DMS53 (cell line): ENCODE data around the gene ZSCAN10.

ENCODE experiments used
- DNase-seq: peaks from one replicate; lab custom pipeline; 2025; lab: John Stamatoyannopoulos, UW

ZSCAN10 gene

DNA sequence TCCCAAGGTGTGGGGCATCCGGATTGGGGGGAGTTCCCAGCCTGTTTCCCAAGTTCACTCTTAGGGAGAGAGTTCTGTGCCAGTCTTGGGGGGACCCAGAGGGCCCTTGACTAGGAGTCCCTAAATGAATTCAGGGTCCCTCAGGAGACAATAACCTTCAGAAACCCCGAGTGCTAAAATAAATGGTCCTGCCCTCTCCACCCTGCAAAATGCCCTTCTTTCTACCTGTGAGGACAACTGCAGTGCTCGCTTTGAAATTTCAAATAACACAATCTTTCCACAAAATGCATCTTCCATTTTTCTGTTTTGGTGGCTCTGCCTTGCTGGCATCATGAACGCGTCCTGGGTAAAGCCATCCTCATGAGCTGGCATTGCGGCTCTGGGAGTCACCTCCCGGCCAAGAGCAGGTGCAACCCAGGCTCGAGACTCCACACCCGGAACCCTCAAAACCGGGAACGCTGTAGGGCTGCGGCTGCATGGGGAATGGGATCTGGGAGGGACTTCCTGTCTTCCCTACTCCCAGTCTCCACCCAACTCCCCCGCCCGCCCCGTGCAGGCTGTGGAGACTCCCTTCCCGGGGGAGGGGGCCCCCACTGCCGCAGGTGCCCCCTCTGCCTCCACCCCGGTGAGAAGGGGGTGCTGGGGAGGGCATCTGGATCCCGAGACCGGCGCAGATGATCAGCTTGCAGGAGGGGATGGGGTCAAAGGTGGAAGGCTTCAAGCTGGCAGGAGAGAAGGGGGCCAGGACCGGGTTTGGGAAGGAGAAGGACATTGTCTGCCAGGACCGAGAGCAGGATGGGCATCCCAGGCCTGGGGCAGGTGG, 13.2 kb upstream of the ZSCAN10 start, which contains the start of gene ZNF205:
Gene ZNF205, plus strand, starts transcription at position 529 of the 823 bp plus-strand sequence. CDS start 845 bp downstream, outside the sequence.
- DNase-seq, result peak; percentile 91

DNA sequence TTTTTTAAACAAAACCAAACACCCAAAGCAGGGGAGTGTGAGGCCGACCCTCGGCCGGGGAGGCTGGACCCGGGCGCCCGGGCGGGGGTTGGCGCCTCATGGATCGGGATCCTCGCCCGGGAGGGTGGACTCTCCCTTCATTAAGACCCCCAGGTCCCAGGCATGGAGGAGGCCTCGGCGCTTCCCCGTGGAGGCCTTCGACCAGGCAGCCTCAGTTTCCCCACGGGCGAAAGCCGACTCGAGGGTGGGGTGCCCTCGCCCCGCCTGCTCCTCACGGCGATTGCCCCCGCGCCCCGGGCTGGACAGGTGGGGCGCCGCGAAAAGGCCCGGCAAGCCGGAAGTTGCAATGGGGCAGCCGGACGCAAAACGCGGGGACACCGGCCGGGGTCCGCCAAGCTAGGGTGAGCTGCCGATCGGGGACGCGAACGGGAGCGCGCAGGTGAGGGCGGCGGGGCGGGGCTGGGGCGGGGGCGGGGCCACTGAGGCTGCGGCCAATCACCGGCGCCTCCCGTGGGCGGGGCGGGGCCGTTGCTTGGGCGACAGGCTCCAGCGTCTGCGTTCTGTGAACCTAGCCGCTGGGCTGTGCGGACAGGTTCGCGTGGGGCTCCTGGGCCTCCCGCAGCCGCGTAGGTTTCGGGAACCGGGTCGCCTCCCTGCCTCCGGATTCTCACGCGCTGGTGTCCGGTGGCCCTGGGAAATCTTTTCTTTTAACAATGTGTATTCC, 7.3 kb upstream of the ZSCAN10 start:
- peak; percentile 96 for DNase-seq

DNA sequence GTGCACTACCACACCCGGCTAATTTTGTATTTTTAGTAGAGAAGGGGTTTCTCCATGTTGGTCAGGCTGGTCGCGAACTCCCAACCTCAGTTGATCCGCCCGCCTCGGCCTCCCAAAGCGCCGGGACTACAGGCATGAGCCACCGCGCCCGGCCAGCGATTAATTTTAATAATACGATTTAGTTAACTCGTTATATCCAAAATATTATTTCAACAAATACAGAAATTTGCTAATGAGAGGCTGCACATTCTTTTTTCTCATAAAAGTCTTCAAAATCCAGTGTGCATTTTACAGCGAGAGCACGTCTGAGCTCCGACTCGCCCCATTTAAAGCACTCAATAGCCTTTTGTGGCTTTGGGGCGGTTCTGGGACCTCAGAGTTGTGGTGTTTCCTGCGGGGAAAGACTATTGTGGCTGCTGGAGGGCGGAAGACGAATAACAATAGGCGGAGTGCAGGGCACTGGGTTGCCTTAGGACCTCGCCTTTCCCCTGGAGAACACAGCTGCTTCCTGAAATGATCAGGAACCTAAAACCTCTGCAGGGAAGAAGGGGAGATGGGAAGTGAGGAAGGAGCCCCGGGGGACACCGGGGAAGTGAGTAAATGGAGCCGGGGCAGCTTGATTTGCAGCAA, 2.9 kb upstream of the ZSCAN10 start:
- no peak for DNase-seq

DNA sequence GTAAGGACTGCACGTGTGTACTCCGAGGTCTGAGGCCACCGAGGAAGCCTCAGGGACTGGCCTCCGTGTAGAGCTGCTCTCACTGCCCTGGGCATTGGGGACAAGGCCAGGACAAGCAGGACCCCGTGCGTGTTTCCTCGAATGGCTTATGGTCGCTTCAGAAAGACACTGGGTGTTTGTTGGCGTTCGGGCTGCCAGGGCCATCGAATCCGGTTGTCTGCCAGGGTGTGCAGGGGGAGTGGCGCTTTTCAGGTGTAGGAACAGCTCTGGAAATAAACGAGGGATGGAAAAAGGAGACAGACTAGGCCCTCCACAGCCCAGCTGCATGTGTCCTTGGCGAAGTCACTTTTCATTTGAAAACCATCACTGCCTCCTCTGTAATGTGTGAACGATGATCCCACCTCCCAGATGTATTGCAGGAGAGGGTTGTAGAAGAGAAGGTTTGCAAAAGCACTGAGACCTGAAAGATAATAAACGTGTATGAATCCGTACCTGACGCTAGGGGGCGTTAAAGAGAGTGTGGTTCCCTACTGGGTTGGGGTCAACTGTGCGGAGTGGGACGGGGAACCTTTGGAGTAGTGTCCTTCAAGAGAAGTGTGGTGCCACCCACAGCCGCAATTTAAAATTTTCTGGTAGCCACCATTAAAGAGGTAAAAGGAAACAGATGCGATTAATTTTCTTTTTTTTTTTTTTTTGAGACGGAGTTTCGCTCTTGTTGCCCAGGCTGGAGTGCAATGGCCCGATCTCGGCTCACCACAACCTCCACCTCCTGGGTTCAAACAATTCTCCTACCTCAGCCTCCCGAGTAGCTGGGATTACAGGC, 2.1 kb upstream of the ZSCAN10 start:
- peak; percentile 74 for DNase-seq

DNA sequence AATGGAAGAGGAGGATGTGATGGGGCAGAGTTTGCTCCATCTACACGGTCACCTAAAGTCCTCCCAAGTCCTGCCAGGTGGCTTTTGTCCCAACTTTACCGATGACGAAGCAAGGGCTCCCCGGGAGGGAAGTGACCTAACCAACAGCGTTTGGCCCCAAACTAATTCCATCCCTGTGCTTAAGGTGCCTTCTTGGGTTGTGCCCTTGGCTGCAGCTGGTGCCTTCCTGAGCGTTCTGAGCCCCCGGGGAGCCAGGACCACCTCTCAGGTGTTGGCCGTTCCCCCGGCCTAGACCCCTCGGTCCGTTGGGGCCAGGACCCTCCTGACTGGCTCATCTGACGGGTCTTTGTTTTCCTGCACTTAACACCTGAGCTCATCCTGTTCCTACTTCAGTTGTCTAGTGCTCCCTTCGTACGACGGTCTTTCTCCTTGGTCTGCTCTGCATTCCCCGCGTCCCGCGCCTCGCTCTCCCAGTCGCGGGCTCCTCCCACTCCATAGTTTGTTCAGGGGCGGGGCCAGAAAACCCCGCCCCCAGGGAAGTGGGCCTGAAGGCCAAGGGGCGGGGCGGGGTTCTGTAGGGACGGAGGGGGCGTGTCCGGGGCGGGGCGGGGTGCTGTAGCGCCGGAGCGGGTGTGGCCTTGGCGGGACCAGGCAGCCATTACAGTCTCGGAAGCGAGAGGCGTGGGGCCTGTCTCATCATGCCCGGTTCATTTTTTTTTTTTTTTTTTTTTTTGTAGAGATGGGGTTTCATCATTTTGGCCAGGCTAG, 822 bp upstream of the ZSCAN10 start:
- DNase-seq, result peak; percentile 96

DNA sequence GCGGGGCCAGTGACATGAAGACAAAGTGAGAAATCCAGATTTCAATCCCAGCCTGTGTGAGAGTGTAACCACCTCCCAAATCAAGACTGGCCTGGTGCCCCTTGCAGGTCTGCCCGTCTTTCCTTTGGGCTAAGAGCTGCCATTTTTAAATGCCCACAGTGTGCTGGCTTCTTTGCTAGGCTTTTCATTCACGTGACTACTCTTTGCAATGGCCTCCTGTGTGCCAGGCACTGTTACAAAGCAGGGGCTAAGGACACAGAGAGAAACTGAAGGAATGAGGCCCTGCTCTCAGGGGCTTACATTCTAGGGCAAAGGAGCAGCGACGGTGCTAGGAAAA, 269 bp upstream of the ZSCAN10 start:
- DNase-seq, result no peak

DNA sequence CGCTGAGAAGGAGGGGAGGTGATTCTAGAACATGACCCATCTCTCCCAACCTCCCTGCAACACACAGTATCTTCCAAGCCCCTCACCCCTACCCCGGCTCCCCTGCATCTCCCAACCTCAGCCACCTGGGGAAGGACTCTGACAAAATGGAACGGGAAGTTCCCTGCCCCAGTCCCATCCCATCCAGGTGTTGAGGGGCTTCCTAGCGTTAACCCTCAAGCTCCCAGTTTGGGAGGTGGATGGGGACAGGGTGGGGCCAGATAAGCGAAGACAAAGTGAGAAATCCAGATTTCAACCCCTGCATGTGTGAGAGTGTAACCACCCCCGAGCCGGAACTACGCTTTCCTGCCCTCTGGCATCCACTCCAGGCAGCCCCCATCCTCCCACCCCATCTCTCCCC, 1.8 kb downstream of the ZSCAN10 start:
- no peak for DNase-seq

DNA sequence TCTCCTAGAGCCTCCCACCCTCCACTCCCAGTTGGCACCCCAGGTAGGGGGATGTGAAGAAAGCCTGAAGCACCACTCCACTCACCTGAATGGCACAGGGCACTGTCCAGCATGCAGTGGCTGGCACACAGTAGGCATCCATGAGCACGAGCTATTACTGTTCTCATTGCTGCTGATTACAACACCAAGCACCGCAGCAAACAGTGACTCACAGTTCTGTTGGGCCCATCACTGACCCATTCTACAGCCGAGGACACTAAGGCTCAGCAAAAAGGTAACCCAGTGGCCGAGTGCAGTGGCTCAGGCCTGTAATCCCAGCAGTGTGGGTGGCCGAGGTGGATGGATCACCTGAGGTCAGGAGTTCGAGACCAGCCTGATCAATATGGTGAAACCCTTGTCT, 2.7 kb downstream of the ZSCAN10 start:
- DNase-seq, result no peak

DNA sequence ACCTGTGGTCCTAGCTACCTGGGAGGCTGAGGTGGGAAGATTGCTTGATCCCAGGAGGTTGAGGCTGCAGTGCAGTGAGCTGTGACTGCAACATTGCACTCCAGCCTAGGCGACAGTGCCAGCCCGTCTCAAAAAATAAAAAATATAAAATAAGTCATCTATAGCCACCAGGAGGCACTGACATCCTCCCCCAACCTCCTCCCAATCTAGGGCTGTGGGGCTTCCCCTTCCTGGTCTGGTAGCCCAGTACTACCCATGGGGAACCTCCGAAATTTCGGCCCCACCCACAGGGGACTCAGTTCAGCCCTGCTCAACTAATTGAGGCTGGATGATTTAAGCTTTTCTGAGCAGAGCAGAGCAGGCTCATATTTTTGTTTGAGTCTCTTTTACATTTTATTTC, 3.2 kb downstream of the ZSCAN10 start:
- DNase-seq, result peak; percentile 33

DNA sequence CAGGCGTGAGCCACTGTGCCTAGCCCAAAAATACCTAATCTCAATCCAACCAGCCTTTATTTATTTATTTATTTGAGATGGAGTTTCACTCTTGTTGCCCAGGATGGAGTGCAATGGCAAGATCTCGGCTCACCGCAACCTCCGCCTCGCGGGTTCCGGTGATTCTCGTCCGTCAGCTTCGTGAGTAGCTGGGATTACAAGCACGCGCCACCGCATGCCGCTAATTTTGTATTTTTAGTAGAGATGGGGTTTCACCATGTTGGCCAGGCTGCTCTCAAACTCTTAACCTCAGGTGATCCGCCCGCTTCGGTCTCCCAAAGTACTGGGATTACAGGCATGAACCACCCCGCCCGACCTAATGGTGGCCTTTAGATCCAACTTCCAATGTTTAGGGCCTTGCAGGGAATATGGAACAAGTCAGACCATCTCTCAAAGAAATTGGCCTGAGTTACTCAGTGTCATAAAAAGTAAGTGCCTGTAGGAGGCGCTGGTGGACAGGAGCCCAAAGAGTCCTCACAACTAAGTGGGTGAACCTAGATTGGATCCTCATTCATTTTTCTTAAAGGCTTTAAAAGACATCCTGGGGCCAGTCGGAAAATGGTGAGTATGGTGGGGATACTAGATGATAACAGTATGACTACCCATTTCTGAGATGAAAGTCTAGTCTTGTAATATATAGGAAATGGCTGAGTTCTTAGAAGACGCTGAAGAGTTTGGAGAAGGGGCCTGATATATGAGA, 4.6 kb downstream of the ZSCAN10 start:
- DNase-seq, result peak; percentile 62

DNA sequence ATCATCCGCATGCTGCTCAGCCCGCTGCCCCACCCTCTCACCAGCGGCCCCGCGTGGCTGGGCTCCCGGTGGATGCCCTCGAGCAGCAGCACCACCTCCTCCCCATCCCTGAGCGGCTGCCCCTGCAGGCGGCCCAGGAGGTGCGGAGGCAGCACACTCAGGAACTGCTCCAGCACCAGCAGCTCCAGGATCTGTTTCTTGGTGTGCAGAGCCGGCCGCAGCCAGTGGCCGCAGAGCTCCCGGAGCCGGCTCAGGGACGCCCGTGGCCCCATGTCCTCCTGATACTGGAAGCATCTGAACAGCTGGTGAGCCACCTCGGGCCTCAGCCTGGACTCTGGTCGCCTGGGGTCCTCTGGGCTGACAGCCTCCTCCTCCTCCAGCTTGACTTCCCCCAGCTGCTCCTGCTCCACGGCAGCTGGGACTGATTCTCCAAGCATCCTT, 6.6 kb downstream of the ZSCAN10 start:
- DNase-seq, result no peak

DNA sequence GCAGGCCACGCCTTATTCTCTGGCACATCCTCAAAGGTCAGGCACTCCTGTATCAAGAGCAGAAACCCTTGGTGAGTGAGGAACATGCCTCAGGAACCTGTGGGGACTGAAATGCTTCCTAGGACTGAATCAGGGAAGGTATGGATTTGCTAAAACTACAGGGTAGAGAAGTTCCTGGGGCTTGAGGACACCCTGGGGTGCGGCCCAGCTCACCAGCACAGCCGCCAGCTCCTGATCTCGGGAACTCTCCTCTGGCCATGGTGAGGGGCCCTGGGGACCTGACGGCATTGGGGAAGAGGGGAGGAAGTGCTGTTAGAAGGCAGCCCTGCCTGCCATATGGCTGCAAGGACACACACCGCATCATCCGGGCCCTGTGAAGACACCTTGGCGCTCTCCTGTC, 7.5 kb downstream of the ZSCAN10 start:
- DNase-seq, result no peak

DNA sequence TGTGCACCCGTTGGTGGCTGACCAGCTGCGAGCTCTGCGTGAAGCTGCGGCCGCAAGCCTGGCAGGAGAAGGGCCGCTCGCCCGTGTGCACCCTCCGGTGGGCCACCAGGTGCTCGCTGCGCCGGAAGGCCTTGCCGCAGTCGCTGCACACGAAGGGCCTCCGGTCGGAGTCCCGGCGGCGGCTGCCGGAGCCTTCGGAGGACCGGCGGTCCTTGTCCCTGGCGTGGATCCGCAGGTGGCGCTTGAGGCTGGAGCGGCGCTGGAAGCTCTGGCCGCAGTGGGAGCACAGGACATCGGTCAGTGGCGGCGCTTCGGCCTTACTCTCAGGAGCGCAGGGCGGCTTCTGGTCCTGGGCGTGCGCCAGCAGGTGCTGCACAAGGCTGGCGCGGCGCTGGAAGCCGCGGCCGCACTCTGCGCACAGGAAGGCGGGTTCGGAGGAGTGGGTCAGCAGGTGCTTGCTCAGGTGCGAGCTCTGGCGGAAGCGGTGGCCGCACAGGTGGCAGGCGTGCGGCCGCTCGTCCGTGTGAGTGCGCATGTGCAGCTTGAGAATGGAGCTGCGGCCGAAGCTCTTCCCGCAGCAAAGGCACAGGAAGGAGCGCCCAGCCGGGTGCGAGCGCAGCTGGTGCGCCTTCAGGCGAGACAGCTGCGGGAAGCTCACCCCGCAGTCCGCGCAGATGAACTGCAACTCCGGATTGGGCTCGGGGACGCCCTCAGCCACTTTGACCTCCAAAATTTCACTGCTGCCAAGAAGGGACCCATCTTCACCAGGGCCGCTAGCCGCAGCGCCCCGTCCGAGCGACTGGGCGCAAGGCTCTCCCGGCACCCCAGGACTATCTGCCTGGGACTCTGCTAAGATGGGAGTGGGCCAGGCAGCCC, 9.1 kb downstream of the ZSCAN10 start:
- DNase-seq, result peak; percentile 95

DNA sequence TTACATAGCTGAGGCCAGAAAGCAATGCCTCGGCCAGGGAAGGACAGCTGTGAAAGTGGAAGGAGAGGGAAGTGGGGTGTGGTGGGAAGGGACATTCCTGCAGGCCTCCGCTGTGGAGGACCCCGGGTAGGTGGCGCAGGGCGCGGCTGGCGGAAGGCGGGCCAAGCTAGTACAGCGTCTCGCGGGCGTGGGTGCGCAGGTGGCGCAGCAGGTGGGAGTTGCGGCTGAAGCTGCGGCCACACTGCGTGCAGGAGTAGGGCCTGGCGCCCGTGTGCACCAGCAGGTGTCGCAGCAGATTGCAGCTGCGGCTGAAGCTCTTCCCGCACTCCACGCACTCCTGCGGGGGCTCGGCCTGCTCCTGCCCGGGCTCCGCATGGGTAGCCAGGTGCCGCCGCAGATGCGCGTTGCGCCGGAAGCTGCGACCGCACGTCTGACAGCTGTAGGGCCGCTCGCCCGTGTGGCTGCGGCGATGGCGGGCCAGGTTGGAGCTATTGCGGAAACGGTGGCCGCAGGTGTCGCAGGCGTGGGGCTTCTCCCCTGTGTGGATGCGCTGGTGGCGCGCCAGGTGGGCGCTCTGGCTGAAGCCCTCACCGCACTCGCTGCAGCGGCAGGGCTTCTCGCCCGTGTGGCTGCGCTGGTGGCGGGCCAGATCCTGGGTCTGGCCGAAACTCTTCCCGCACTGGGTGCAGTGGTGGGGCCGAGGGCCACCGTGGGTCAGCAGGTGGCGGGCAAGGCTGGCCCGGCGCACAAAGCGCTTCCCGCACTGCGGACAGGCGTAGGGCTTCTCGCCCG, 10.0 kb downstream of the ZSCAN10 start:
- DNase-seq, result peak; percentile 52

DNA sequence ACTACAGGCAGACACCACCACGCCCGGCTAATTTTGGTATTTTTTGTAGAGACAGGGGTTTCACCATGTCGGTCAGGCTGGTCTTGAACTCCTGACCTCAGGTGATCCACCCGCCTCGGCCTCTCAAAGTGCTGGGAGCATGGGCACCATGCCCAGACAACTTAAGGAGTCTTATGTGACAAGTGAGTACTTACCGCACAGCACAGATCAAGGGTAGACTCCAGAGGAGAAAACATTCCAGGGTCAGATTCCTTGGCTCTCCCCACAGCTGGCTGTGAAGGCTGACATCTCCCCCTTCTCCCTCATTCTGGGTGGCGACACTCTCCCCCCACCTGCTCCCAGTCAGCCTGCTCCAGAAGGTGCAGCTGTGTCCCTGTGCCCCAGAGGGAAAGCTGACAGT, 10.6 kb downstream of the ZSCAN10 start:
- DNase-seq, result no peak

DNA sequence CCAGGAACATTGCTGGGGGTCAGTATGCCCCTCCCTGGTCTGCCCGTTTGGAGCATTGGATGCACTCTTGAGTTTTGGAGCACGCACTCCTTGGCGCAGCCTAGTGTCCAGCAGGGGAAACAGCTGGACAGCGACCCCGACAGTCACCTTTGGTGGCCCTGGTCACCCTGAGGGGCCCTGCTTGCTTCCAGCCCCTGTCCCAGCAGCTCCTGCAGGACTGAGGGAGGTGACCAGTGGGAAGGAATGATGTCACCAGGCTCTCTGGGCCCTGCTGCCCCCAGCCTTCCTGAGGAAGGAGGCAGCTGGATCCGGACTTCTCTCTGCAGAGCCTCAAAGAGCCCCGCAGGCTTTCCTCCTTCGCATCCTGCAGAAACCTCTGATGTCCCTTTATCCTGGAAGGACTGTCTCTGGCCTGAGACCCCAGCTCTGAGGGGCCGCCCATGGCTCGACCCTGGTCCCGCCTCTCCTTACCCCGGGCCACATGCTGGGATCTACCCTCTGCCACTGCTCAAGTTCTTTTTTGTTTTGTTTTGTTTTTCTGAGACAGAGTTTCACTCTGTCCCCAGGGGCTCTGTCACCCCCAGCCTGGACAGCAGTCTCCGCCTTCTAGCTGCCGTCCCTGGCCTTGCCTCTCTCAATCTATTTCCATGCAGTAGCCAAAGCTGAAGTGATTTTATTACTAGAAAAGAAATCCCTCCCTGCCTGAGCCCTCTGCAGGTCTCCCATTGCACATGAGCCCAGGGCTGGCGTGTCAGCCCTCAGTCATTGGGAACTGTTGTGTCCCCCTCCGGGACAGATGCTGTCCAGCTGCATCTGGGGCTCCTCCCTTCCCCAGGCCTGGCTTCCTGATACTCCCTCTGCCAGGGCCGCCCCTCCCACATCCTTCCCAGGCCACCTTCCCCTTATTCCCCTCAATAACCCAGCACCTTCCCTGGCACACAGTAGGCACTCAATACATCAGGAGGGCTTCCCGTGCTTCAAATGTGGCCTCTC, 11.6 kb downstream of the ZSCAN10 start:
- no peak for DNase-seq

DNA sequence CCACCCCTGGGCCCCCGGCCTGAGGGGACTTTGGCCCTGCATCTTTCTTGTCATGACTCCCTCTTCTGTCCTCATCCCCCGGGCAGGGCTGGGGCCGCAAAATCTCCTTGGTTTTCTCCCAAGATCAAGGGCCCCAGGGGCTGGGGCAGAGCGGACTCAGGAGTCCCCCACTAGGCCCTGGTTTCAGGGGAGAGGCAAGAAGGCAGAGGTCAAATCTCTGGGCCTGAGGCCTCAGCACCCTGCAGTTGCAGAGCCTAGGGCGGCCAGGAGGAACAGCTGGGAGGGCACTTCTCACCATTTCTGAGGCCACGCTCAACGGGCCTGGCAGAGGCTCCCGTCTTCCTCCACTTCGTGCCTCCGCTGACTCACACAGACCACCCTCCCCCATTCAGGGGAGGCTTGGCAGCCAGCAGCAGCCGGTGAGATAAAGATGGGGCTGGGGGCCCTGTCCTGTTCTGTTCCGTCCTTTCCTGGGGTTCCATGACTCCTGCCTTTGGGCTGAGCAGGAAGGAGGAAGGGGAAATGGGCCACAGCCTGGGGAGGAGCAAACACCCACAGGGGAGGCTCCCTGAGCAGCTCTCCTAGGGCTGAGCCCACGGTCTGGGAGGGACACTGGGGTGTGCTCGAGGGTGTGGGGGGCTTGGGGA, 12.4 kb downstream of the ZSCAN10 start:
- DNase-seq, result no peak
